ENCODE data around the gene SPATA46.

Gene SPATA46

DNA sequence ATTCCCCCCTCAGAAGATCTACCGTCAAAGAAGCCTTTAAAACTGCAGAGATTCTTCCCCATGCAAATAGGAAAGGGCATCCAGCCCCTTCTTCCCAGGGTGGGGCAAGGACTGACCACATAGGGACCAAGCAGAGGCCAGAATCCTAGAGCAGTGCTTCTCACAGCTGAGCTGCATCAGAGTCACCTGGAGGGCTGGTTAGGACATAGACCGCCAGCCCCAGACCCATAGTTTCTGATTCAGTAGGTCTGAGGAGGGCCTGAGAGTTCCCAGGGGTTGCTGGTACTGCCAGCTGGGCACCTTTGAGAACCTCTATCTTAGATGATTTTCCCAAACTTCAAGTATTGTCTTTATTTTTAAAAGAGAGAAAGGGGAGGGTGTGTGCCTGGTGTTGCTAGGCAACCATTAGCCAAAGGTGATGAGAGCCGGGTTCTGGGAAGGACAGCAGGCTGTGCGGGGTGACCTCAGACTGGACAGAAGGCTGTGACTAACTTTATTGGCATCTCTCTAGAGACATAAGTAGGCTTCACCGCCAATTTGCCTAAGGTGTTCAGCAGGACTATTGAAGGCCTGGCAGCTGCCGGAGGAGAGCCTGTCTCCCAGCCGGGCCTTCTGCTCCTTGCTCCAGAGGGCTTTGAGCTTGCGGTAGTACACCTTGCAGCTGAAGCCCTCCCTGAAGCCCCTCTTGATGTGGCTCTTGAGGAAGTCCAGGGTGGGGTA lies 3.0 kb downstream of the SPATA46 start:
- DNase-seq (ENCODE audit: low spot score) = no peak

DNA sequence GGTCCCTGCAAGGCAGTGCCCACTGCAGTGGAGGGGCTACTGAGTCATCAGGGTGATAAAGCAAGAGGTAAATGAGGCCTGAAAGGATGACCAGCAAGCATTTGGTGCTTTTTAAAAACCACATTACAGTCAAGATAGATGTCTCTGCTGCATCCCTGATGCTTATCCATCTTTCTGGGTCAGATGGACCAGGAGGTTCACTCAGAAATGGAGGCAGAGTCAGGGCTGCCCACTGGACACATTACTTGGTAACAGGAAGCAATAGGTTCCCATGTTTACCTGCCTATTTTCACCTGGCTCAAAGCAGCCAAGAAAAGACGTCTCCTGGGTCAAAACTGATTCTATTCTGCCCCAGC lies 3.6 kb downstream of the SPATA46 start:
- DNase-seq (ENCODE audit: low spot score) = no peak

GRCh38 chr1:162372159-162373071 lies 4.2 kb downstream of the SPATA46 start:
- no peak for DNase-seq (ENCODE audit: low spot score)

- DNase-seq (ENCODE audit: low spot score) = no peak
Measured at GRCh38 chr1:162371611-162372010, 5.0 kb downstream of the SPATA46 start.

GRCh38 chr1:162370721-162371120 lies 5.9 kb downstream of the SPATA46 start:
- DNase-seq (ENCODE audit: low spot score) = no peak

GRCh38 chr1:162370161-162370560 lies 6.5 kb downstream of the SPATA46 start:
- no peak for DNase-seq (ENCODE audit: low spot score)

DNA sequence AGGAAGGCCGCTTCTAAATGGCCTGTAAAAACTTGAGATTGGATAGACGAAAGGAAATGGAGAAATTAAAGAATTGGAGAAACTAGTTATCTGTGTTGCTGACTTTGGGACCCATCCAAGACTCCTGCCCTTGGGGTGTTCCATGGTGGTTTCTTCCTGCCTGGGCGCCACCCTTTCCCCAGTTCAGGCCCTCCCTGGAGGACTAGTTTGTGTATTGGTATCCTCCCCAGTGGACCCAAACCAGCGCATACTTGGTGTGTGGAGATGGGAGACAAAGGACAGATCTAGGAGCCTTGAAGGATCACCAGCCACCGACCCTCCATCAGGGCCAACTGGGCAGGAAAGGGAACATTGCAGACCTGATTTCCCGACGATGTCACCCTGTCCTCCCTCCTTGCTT lies 7.1 kb downstream of the SPATA46 start:
- no peak for DNase-seq (ENCODE audit: low spot score)

GRCh38 chr1:162368451-162368850 lies 8.2 kb downstream of the SPATA46 start:
- DNase-seq (ENCODE audit: low spot score) = no peak

DNA sequence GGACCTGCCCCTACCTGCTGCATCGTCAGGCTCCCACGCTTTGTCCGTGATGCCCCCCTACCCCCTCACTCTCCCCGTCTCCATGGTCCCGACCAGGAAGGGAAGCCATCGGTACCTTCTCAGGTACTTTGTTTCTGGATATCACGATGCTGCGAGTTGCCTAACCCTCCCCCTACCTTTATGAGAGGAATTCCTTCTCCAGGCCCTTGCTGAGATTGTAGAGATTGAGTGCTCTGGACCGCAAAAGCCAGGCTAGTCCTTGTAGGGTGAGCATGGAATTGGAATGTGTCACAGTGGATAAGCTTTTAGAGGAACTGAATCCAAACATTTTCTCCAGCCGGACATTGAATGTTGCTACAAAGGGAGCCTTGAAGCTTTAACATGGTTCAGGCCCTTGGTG lies 8.9 kb downstream of the SPATA46 start:
- DNase-seq (ENCODE audit: low spot score) = no peak

DNA sequence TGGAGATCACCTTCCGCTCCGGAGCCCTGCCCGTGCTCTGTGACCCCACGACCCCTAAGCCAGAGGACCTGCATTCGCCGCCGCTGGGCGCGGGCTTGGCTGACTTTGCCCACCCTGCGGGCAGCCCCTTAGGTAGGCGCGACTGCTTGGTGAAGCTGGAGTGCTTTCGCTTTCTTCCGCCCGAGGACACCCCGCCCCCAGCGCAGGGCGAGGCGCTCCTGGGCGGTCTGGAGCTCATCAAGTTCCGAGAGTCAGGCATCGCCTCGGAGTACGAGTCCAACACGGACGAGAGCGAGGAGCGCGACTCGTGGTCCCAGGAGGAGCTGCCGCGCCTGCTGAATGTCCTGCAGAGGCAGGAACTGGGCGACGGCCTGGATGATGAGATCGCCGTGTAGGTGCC lies 9.6 kb downstream of the SPATA46 start:
- no peak for DNase-seq (ENCODE audit: low spot score)

DNA sequence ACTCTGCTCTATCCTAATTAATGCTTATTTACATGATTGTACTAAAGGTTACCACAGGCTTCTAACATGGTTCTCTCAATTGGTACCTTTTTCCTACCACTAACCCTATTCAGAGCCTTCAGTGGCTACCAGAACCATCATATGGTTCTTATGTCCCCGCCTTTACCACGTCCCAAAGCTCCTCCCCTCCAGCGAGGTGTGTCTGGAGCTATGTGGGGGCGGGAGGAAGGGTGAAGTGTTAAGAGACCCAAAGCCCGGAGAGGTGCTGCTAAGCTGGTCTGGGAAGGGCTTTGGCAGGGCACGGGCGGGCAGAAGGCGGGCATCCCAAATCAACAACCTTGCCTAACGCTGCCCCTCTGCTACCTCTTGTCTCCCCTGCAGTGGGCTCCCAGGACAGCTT lies 10.0 kb downstream of the SPATA46 start:
- DNase-seq (ENCODE audit: low spot score) = no peak

DNA sequence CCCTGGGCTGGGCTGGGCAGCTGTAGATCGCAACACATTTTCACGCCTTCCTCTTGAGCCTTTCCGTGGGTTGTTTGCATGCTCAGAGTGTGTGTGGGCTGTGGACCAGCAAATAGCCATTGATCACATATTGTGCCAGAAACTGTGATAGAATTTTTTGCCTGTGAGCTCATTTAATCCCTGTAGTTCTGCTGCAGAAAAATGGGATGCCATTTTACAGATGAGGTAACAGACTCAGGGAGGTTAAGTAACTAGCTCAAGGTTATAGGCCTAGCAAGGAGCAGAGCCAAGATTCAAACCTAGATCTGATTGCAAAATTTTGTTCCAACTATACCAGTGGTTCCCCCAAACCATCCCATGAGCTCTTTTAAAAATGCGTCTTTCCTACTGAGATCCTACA lies 10.5 kb downstream of the SPATA46 start:
- DNase-seq (ENCODE audit: low spot score) = no peak

- DNase-seq (ENCODE audit: low spot score) = no peak
Measured at GRCh38 chr1:162365284-162366020, 11.2 kb downstream of the SPATA46 start.

DNA sequence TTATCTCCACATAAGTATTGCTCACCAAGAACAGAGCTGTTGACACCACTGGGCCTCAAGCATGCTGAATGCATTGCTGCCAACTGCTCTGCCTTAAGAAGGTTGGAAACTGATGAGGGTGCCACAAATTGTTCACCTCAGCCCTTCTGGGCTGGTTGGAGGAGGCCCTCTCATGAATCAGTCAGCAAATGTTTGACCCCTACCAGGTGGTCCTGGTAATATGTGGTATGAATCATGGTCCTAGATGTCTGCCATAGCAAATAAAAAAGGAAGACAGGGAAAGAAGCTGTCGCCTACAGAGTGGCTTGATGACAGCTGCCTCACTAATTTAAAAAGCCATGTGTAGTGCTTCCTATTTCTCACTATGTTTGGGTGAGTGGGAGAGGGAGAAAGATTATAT lies 12.2 kb downstream of the SPATA46 start:
- no peak for DNase-seq (ENCODE audit: low spot score)

DNA sequence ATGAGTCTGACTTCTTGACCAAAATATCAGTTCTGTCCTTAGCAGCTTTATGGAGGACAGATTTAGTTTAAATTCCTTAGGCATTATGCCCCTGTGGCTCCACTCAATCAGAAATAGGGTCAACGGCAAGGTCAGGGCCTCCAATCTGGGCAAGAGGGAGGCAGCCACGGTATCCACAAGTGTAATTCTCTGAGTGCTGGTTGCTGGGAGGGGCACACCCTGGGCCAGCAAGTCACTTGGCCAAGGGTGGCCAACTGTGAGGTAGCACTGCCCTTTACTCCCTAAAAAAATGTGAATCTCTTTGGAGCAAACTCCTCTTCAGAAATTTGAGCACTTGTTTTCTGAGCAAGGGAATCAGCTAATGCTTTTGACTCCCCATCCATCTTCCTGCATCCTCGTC lies 12.8 kb downstream of the SPATA46 start:
- DNase-seq (ENCODE audit: low spot score) = no peak

DNA sequence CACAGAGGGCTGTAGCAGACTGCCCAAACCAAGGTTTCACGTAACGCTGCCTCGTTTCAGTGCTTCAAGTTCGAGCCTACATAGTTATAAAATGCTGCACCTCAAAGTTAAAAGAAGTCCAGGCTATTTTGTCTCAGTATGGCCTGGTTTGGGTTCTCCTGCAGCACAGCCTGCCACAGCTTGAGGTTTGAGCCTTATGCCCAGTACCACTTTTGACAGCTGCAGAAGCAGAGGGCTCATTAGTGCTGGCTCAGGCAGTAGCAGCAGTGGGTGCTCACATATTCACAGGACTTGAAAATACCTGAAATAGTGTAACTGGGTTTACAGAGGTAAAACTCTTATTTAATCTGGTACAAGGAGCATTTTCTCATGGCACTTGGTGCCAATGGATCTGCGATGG lies 15.3 kb downstream of the SPATA46 start:
- no peak for DNase-seq (ENCODE audit: low spot score)

DNA sequence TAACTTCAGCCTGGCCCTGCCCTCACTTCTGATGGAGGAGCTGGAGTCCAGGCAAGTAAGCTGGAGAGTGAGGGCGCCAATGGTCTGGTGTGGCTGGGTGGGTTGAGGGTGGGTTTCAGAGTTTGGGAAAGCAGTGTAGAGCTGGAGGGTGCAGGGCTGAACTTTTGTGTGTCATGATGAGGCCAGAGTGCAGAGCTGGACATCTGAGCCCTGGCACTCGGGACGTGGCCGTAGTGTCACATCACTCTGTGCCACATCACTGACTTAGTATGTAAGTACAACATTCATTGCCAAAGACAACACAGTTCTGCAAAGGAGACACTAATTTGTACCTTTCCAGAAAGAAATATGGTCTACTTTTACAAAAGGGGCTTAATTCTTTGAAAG lies 15.8 kb downstream of the SPATA46 start:
- no peak for DNase-seq (ENCODE audit: low spot score)

GRCh38 chr1:162360237-162360873 lies 16.3 kb downstream of the SPATA46 start:
- no peak for DNase-seq (ENCODE audit: low spot score)

DNA sequence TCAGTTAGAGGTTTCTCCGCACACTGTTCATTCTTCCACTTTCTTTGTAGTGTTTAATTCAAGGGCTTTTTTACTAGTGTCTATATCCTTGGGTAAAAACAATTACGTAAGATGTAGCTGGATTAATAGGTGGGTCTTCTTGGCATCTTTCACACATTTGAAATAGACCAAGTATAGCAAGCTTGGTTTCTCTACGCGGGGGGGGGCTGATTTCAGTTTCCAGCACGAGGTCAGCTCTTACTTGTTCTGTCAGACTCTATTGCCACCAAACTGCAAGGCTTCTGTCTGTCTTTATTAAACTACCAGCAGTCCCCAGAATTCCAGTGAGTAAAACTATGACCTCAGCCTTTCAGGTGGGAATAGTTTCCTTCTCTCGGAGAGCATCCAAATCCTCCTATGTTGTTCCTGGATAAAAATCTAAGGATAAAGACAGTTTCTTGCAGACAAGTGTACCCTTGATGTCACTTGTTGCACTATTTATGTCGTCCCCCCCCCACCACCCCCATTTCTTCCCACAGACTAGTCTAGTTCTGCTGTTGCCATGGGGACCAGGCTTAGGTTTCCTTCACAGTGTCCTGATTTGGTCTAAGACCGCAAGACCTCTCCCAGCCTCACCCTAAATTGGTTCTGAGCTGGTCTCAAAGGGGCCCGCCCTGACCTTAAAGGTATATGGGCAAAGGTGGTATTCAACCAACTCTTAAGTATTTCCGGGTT lies 17.0 kb downstream of the SPATA46 start:
- DNase-seq (ENCODE audit: low spot score) = no peak

GRCh38 chr1:162358928-162359327 lies 17.7 kb downstream of the SPATA46 start:
- no peak for DNase-seq (ENCODE audit: low spot score)

- peak; percentile 54 for DNase-seq (ENCODE audit: low spot score)
Measured at GRCh38 chr1:162357681-162358266, 18.9 kb downstream of the SPATA46 start.
